ENCODE data around the gene TOMM20. TPM values are rescaled to one million over a fixed set of nuclear protein-coding genes. Genes with fewer than 3 reads are reported as not detected.
"Not testable (repeated sequence)": the region's sequence is repeated elsewhere in the genome, so short reads cannot be mapped to it uniquely, and the experiment has no call there.

TOMM20 gene
- total and polyA plus RNA-seq, 4 donors = 69.8 to 97.5 (median 77.7) TPM

GRCh38 chr1:235093696-235094592 lies 34.7 kb downstream of the TOMM20 start:
- no peak overlapping the region for H3K27ac ChIP-seq (ENCODE audit: low read depth in 1 of 2, low read length in 2 of 2)
- H3K36me3 ChIP-seq (ENCODE audit: control insufficient read depth in 1 of 2, insufficient read depth in 2 of 2, low read length in 1 of 2) = no peaks in the 10 kb centered on the region
- no peak overlapping the region for H3K4me3 ChIP-seq (ENCODE audit: low read length in 2 of 2)
- no peaks in the 10 kb centered on the region for H3K9me3 ChIP-seq (ENCODE audit: control insufficient read depth, low read length)
- H3K27me3 ChIP-seq (ENCODE audit: control insufficient read depth in 1 of 2, insufficient read depth in 2 of 2, low read length in 1 of 2) = no peaks in the 10 kb centered on the region
- H3K4me1 ChIP-seq (ENCODE audit: control insufficient read depth in 1 of 2, insufficient read depth in 2 of 2, low read length in 2 of 2) = no peaks in the 10 kb centered on the region
- ATAC-seq (ENCODE audit: low FRiP score) (peak; percentile 88), DNase-seq (peak; percentile 79 to 93)
- intact Hi-C loops (cut with DNase I) = loop anchor here in 1 of 2 donors (2.0 kb wide), 1 partner anchor 605 kb away; no protein-coding TSS in a partner anchor
- WGBS, 2 donors = 20 to 22% methylated on average over 24 of the region's 24 CpGs

GRCh38 chr1:235093013-235093695 lies 35.5 kb downstream of the TOMM20 start:
- Histone ChIP-seq H3K36me3 (ENCODE audit: control insufficient read depth in 1 of 2, insufficient read depth in 2 of 2, low read length in 1 of 2) (no peaks in the 10 kb centered on the region), H3K4me3 (ENCODE audit: low read length in 2 of 2) (no peak overlapping the region), H3K9me3 (ENCODE audit: control insufficient read depth, low read length) (no peaks in the 10 kb centered on the region), H3K4me1 (ENCODE audit: control insufficient read depth in 1 of 2, insufficient read depth in 2 of 2, low read length in 2 of 2) (no peaks in the 10 kb centered on the region), H3K27ac (ENCODE audit: low read depth in 1 of 2, low read length in 2 of 2) (no peak overlapping the region), H3K27me3 (ENCODE audit: control insufficient read depth in 1 of 2, insufficient read depth in 2 of 2, low read length in 1 of 2) (no peaks in the 10 kb centered on the region)
- peak; percentile 83 for ATAC-seq (ENCODE audit: low FRiP score)
- DNase-seq = peak in 1 of 2 donors; percentile 70
- intact Hi-C loops (cut with DNase I) = loop anchor here in 1 of 2 donors (2.0 kb wide), 1 partner anchor 604 kb away; no protein-coding TSS in a partner anchor
- 20 to 22% methylated on average over 27 of the region's 27 CpGs for WGBS, 2 donors

- H3K4me1 ChIP-seq (ENCODE audit: control insufficient read depth in 1 of 2, insufficient read depth in 2 of 2, low read length in 2 of 2); ATAC-seq (ENCODE audit: low FRiP score); H3K9me3 ChIP-seq (ENCODE audit: control insufficient read depth, low read length); H3K4me3 ChIP-seq (ENCODE audit: low read length in 2 of 2); H3K27ac ChIP-seq (ENCODE audit: low read depth in 1 of 2, low read length in 2 of 2); H3K36me3 ChIP-seq (ENCODE audit: control insufficient read depth in 1 of 2, insufficient read depth in 2 of 2, low read length in 1 of 2); H3K27me3 ChIP-seq (ENCODE audit: control insufficient read depth in 1 of 2, insufficient read depth in 2 of 2, low read length in 1 of 2): not testable (repeated sequence)
- intact Hi-C loops (cut with DNase I) = loop anchor here in 1 of 2 donors (2.0 kb wide), 1 partner anchor 604 kb away; no protein-coding TSS in a partner anchor
- peak in 1 of 2 donors; percentile 36 for DNase-seq
- WGBS, 2 donors = 95 to 97% methylated on average over 13 to 14 of the region's 14 CpGs
These were observed 36.2 kb downstream of the TOMM20 start for GRCh38 chr1:235092415-235092814.

- 94 to 95% methylated on average over 8 of the region's 8 CpGs for WGBS, 2 donors
- H3K4me3 ChIP-seq (ENCODE audit: low read length in 2 of 2); H3K4me1 ChIP-seq (ENCODE audit: control insufficient read depth in 1 of 2, insufficient read depth in 2 of 2, low read length in 2 of 2); H3K36me3 ChIP-seq (ENCODE audit: control insufficient read depth in 1 of 2, insufficient read depth in 2 of 2, low read length in 1 of 2); H3K9me3 ChIP-seq (ENCODE audit: control insufficient read depth, low read length); ATAC-seq (ENCODE audit: low FRiP score); H3K27me3 ChIP-seq (ENCODE audit: control insufficient read depth in 1 of 2, insufficient read depth in 2 of 2, low read length in 1 of 2); H3K27ac ChIP-seq (ENCODE audit: low read depth in 1 of 2, low read length in 2 of 2): not testable (repeated sequence)
- peak in 1 of 2 donors; percentile 65 for DNase-seq
- intact Hi-C loops (cut with DNase I) = loop anchor here in 1 of 2 donors (2.0 kb wide), 1 partner anchor 603 kb away; no protein-coding TSS in a partner anchor
These were observed 36.6 kb downstream of the TOMM20 start for GRCh38 chr1:235092045-235092406.

GRCh38 chr1:235091319-235092044 lies 37.2 kb downstream of the TOMM20 start:
- intact Hi-C loops (cut with DNase I) = loop anchor here in 1 of 2 donors (2.0 kb wide), 2 partner anchors 597 to 603 kb away; no protein-coding TSS in a partner anchor
- not testable (repeated sequence) for H3K4me1 ChIP-seq (ENCODE audit: control insufficient read depth in 1 of 2, insufficient read depth in 2 of 2, low read length in 2 of 2); H3K27me3 ChIP-seq (ENCODE audit: control insufficient read depth in 1 of 2, insufficient read depth in 2 of 2, low read length in 1 of 2); H3K4me3 ChIP-seq (ENCODE audit: low read length in 2 of 2); H3K9me3 ChIP-seq (ENCODE audit: control insufficient read depth, low read length); DNase-seq; ATAC-seq (ENCODE audit: low FRiP score); H3K27ac ChIP-seq (ENCODE audit: low read depth in 1 of 2, low read length in 2 of 2); H3K36me3 ChIP-seq (ENCODE audit: control insufficient read depth in 1 of 2, insufficient read depth in 2 of 2, low read length in 1 of 2)
- WGBS, 2 donors = 90 to 97% methylated on average over 20 of the region's 20 CpGs

GRCh38 chr1:235090406-235091069 lies 38.1 kb downstream of the TOMM20 start:
- Histone ChIP-seq H3K36me3 (ENCODE audit: control insufficient read depth in 1 of 2, insufficient read depth in 2 of 2, low read length in 1 of 2) (no peaks in the 10 kb centered on the region), H3K27me3 (ENCODE audit: control insufficient read depth in 1 of 2, insufficient read depth in 2 of 2, low read length in 1 of 2) (no peaks in the 10 kb centered on the region), H3K27ac (ENCODE audit: low read depth in 1 of 2, low read length in 2 of 2) (peak overlapping the region in 1 of 2 donors; percentile 1), H3K4me1 (ENCODE audit: control insufficient read depth in 1 of 2, insufficient read depth in 2 of 2, low read length in 2 of 2) (no peaks in the 10 kb centered on the region), H3K9me3 (ENCODE audit: control insufficient read depth, low read length) (no peaks in the 10 kb centered on the region), H3K4me3 (ENCODE audit: low read length in 2 of 2) (no peak overlapping the region)
- WGBS, 2 donors = 9 to 21% methylated on average over 20 of the region's 20 CpGs
- intact Hi-C loops (cut with DNase I) = loop anchor here in 1 of 2 donors (2.0 kb wide), 1 partner anchor 596 kb away; no protein-coding TSS in a partner anchor
- no peak for ATAC-seq (ENCODE audit: low FRiP score)
- peak in 1 of 2 donors; percentile 31 for DNase-seq

- Histone ChIP-seq H3K9me3 (ENCODE audit: control insufficient read depth, low read length) (no peaks in the 10 kb centered on the region), H3K27ac (ENCODE audit: low read depth in 1 of 2, low read length in 2 of 2) (no peak overlapping the region), H3K4me3 (ENCODE audit: low read length in 2 of 2) (no peak overlapping the region), H3K36me3 (ENCODE audit: control insufficient read depth in 1 of 2, insufficient read depth in 2 of 2, low read length in 1 of 2) (no peaks in the 10 kb centered on the region), H3K4me1 (ENCODE audit: control insufficient read depth in 1 of 2, insufficient read depth in 2 of 2, low read length in 2 of 2) (no peaks in the 10 kb centered on the region), H3K27me3 (ENCODE audit: control insufficient read depth in 1 of 2, insufficient read depth in 2 of 2, low read length in 1 of 2) (no peaks in the 10 kb centered on the region)
- no peak for DNase-seq
- 96% methylated on average over 7 of the region's 7 CpGs for WGBS, 2 donors
- ATAC-seq (ENCODE audit: low FRiP score) = no peak
- intact Hi-C loops (cut with DNase I) = no loop called here
These were observed 39.7 kb downstream of the TOMM20 start for GRCh38 chr1:235088907-235089306.

- no peak for ATAC-seq (ENCODE audit: low FRiP score)
- no peaks in the 10 kb centered on the region for H3K9me3 ChIP-seq (ENCODE audit: control insufficient read depth, low read length)
- H3K4me1 ChIP-seq (ENCODE audit: control insufficient read depth in 1 of 2, insufficient read depth in 2 of 2, low read length in 2 of 2) = no peaks in the 10 kb centered on the region
- no peaks in the 10 kb centered on the region for H3K36me3 ChIP-seq (ENCODE audit: control insufficient read depth in 1 of 2, insufficient read depth in 2 of 2, low read length in 1 of 2)
- no peaks in the 10 kb centered on the region for H3K27me3 ChIP-seq (ENCODE audit: control insufficient read depth in 1 of 2, insufficient read depth in 2 of 2, low read length in 1 of 2)
- intact Hi-C loops (cut with DNase I) = no loop called here
- H3K27ac ChIP-seq (ENCODE audit: low read depth in 1 of 2, low read length in 2 of 2) = no peak overlapping the region
- no peak for DNase-seq
- 70 to 80% methylated on average over 6 of the region's 6 CpGs for WGBS, 2 donors
- no peak overlapping the region for H3K4me3 ChIP-seq (ENCODE audit: low read length in 2 of 2)
These were observed 40.2 kb downstream of the TOMM20 start for GRCh38 chr1:235088430-235088829.

All from aorta (tissue), 5 donors.